ENCODE measurements around the gene CCDC12.

GRCh38 chr3:47016934-47017435 lies 40.4 kb upstream of the CCDC12 start:
- TF ChIP-seq CSRNP3 (CRISPR knock-in tag; IDR thresholded peaks at IDR 0.05): no peak
- no peak for TF ChIP-seq ESRRG (CRISPR knock-in tag; IDR thresholded peaks at IDR 0.05)
- no peak for TF ChIP-seq ZFP3 (CRISPR knock-in tag; IDR thresholded peaks at IDR 0.05)
- no peak for TF ChIP-seq PPARA (CRISPR knock-in tag; IDR thresholded peaks at IDR 0.05; ENCODE audit: borderline replicate concordance)
- no peak for TF ChIP-seq ZNF70 (CRISPR knock-in tag; IDR thresholded peaks at IDR 0.05)
- TF ChIP-seq ARNTL (CRISPR knock-in tag; IDR thresholded peaks at IDR 0.05; ENCODE audit: borderline replicate concordance, low read depth): no peak
- TF ChIP-seq TCF4 (CRISPR knock-in tag; IDR thresholded peaks at IDR 0.05; ENCODE audit: borderline replicate concordance): no peak
- TF ChIP-seq BACH2 (CRISPR knock-in tag; IDR thresholded peaks at IDR 0.05; ENCODE audit: borderline replicate concordance): no peak

All from SK-N-SH treated with all-trans-retinoic acid at 6 μM for 48 hours (cell line).